Osteocyte (in vitro differentiated cells): ENCODE results near the gene UGT1A7. TPM values are rescaled to one million over a fixed set of nuclear protein-coding genes. Genes with fewer than 3 reads are reported as not detected.

Experiments
- DNase-seq: peaks from one replicate; pipeline ENCODE4 v3.0.0; 2021; ENCODE audit warnings: mixed read lengths; ENCODE audit not compliant: unreplicated experiment; ENCODE audit errors: extremely low spot score
- H3K27ac Mint-ChIP-seq: one replicate; pipeline ENCODE4 v1.8.0; 2021; ENCODE audit warnings: mild to moderate bottlenecking, mixed read lengths; ENCODE audit not compliant: unreplicated experiment
- H3K27me3 Mint-ChIP-seq: one replicate; pipeline ENCODE4 v1.8.0; 2021; ENCODE audit warnings: mixed read lengths; ENCODE audit not compliant: unreplicated experiment
- H3K36me3 Mint-ChIP-seq: one replicate; pipeline ENCODE4 v1.8.0; 2021; ENCODE audit warnings: mixed read lengths; ENCODE audit not compliant: unreplicated experiment
- H3K4me1 Mint-ChIP-seq: one replicate; pipeline ENCODE4 v1.8.0; 2021; ENCODE audit warnings: mixed read lengths; ENCODE audit not compliant: unreplicated experiment
- H3K4me3 Mint-ChIP-seq: one replicate; pipeline ENCODE4 v1.8.0; 2021; ENCODE audit warnings: mild to moderate bottlenecking, moderate library complexity, mixed read lengths; ENCODE audit not compliant: unreplicated experiment
- H3K9me3 Mint-ChIP-seq: one replicate; pipeline ENCODE4 v1.8.0; 2021; ENCODE audit warnings: mixed read lengths; ENCODE audit not compliant: unreplicated experiment
- CTCF ChIP-seq: fragments of 200-600 bp; sonication (generic); IDR thresholded peaks from 2 replicates; pipeline ENCODE4 v1.5.0; 2021; ENCODE audit warnings: antibody characterized with exemption, mild to moderate bottlenecking, moderate library complexity
- total RNA-seq: library from RNA; stranded (reverse); gene quantifications from 2 replicates; pipeline ENCODE4 v1.2.1, GENCODE V29; 2021

UGT1A7 gene
- total RNA-seq, 1 donor from 2014 or later = not detected

GRCh38 chr2:233793465-233794127 is 111.9 kb downstream of the UGT1A7 start:
- H3K27me3 Mint-ChIP-seq = peaks cover 8% of the 10 kb centered on the region
- no peak overlapping the region for H3K4me3 Mint-ChIP-seq
- no peak for TF ChIP-seq CTCF
- H3K36me3 Mint-ChIP-seq = no peaks in the 10 kb centered on the region
- H3K9me3 Mint-ChIP-seq = no peaks in the 10 kb centered on the region
- H3K4me1 Mint-ChIP-seq = no peaks in the 10 kb centered on the region
- H3K27ac Mint-ChIP-seq = no peak overlapping the region
- DNase-seq = peak; percentile 75

GRCh38 chr2:233794128-233794658 is 112.5 kb downstream of the UGT1A7 start:
- no peak overlapping the region for H3K4me3 Mint-ChIP-seq
- H3K4me1 Mint-ChIP-seq = no peaks in the 10 kb centered on the region
- H3K27me3 Mint-ChIP-seq = peaks cover 7% of the 10 kb centered on the region
- no peak overlapping the region for H3K27ac Mint-ChIP-seq
- no peaks in the 10 kb centered on the region for H3K36me3 Mint-ChIP-seq
- TF ChIP-seq CTCF = no peak
- H3K9me3 Mint-ChIP-seq = no peaks in the 10 kb centered on the region
- peak; percentile 65 for DNase-seq

GRCh38 chr2:233795735-233796171 is 114.1 kb downstream of the UGT1A7 start:
- no peak overlapping the region for H3K4me3 Mint-ChIP-seq
- peak; percentile 80 for DNase-seq

GRCh38 chr2:233796254-233796653 is 114.6 kb downstream of the UGT1A7 start:
- no peak overlapping the region for H3K4me3 Mint-ChIP-seq
- TF ChIP-seq CTCF = no peak
- H3K27ac Mint-ChIP-seq = no peak overlapping the region
- DNase-seq = no peak
- peaks cover 3% of the 10 kb centered on the region for H3K9me3 Mint-ChIP-seq
- H3K4me1 Mint-ChIP-seq = no peaks in the 10 kb centered on the region
- H3K27me3 Mint-ChIP-seq = peaks cover 3% of the 10 kb centered on the region
- no peaks in the 10 kb centered on the region for H3K36me3 Mint-ChIP-seq

More at GRCh38 chr2:233795735-233796171, 114.1 kb downstream of the UGT1A7 start:
- H3K36me3 Mint-ChIP-seq = no peaks in the 10 kb centered on the region
- H3K4me1 Mint-ChIP-seq = no peaks in the 10 kb centered on the region
- peaks cover 5% of the 10 kb centered on the region for H3K27me3 Mint-ChIP-seq
- peaks cover 3% of the 10 kb centered on the region for H3K9me3 Mint-ChIP-seq
- no peak for TF ChIP-seq CTCF
- no peak overlapping the region for H3K27ac Mint-ChIP-seq

GRCh38 chr2:233798335-233799086 is 116.8 kb downstream of the UGT1A7 start:
- H3K4me1 Mint-ChIP-seq = no peaks in the 10 kb centered on the region
- peak; percentile 66 for DNase-seq
- peaks cover 3% of the 10 kb centered on the region for H3K9me3 Mint-ChIP-seq
- H3K4me3 Mint-ChIP-seq = no peak overlapping the region
- H3K27ac Mint-ChIP-seq = no peak overlapping the region
- H3K27me3 Mint-ChIP-seq = peaks cover 12% of the 10 kb centered on the region
- no peak for TF ChIP-seq CTCF
- no peaks in the 10 kb centered on the region for H3K36me3 Mint-ChIP-seq
